GM18519 (cell line): Measurements from ENCODE around the gene CARS1.

Experiments used
- ATAC-seq: cut with Tn5 transposase; IDR thresholded peaks from one replicate; pipeline ENCODE4 v1.9.1; 2021; ENCODE audit warnings: mild to moderate bottlenecking, moderate library complexity; ENCODE audit not compliant: unreplicated experiment, low FRiP score

The CARS1 gene

GRCh38 chr11:3057069-3057963, at the start of gene CARS1:
TSS of gene CARS1 (minus strand) at chr11:3057423. CDS start at chr11:3057367, 56 bp downstream.
- ATAC-seq, result peak; percentile 92

GRCh38 chr11:3105791-3106735, 48.8 kb upstream of the CARS1 start:
- ATAC-seq, result no peak

- no peak for ATAC-seq
These were observed 48.0 kb upstream of the CARS1 start for GRCh38 chr11:3104961-3105790.

GRCh38 chr11:3104051-3104714, 47.0 kb upstream of the CARS1 start:
- no peak for ATAC-seq

GRCh38 chr11:3103076-3103475, 45.9 kb upstream of the CARS1 start:
- ATAC-seq, result no peak

GRCh38 chr11:3102641-3102921, 45.4 kb upstream of the CARS1 start:
- no peak for ATAC-seq

GRCh38 chr11:3101921-3102640, 44.9 kb upstream of the CARS1 start:
- ATAC-seq, result no peak

- no peak for ATAC-seq
These were observed 42.0 kb upstream of the CARS1 start for GRCh38 chr11:3099178-3099577.

GRCh38 chr11:3096909-3097530, 39.8 kb upstream of the CARS1 start:
- no peak for ATAC-seq

GRCh38 chr11:3095712-3096361, 38.6 kb upstream of the CARS1 start:
- no peak for ATAC-seq

GRCh38 chr11:3094223-3094824, 37.1 kb upstream of the CARS1 start:
- ATAC-seq, result no peak

GRCh38 chr11:3093281-3094191, 36.3 kb upstream of the CARS1 start:
- ATAC-seq, result no peak

GRCh38 chr11:3092603-3093141, 35.4 kb upstream of the CARS1 start:
- ATAC-seq, result no peak

GRCh38 chr11:3091846-3092602, 34.8 kb upstream of the CARS1 start:
- no peak for ATAC-seq

- ATAC-seq, result no peak
These were observed 34.0 kb upstream of the CARS1 start for GRCh38 chr11:3091081-3091845.
